ENCODE measurements around the gene CALML5. TPM values are rescaled to one million over a fixed set of nuclear protein-coding genes. Genes with fewer than 3 reads are reported as not detected.

The CALML5 gene
- total and polyA plus RNA-seq, 2 of the 4 experiments (the other 2 are of a cell fraction): not detected

- no CpG with 5 or more reads among the region's 1 CpG for WGBS, 2 experiments (ENCODE audit: extremely low coverage in 2 of 2, insufficient read length in 1 of 2)
- H3K27ac ChIP-seq (ENCODE audit: insufficient read depth, low read length): no peak overlapping the region
- peaks cover 26% of the 10 kb centered on the region for H3K4me1 ChIP-seq (ENCODE audit: control insufficient read depth, insufficient read depth, low read length)
- no peak overlapping the region for H2AK9ac ChIP-seq (replicated peaks; ENCODE audit: low read depth, low read length, poor library complexity)
- H3K4ac ChIP-seq (ENCODE audit: low read depth, low read length): no peak overlapping the region
- no peaks in the 10 kb centered on the region for H4K20me1 ChIP-seq (ENCODE audit: insufficient read depth, low read length)
- intact Hi-C loops (cut with micrococcal nuclease) (no loop called here), dilution Hi-C loops (cut with HindIII; ENCODE audit: low sequenced_read_pairs, unreplicated experiment) (no loop called here), in situ Hi-C loops (cut with MboI; ENCODE audit: low sequenced_read_pairs) (no loop called here)
- ATAC-seq (ENCODE audit: low read depth) (no peak), DNase-seq (no peak)
- peaks cover 7% of the 10 kb centered on the region; the same call in 1 of the 2 replicates for H3K9me3 ChIP-seq (ENCODE audit: control insufficient read depth, insufficient read depth, low read length)
- H3K18ac ChIP-seq (ENCODE audit: low read depth, low read length): no peak overlapping the region
- H2BK20ac ChIP-seq (ENCODE audit: low read depth, low read length): no peak overlapping the region
- peaks cover 18% of the 10 kb centered on the region for H3K9me1 ChIP-seq (ENCODE audit: insufficient read depth, low read length)
- H3K27me3 ChIP-seq (ENCODE audit: control insufficient read depth, insufficient read depth, low read length): no peaks in the 10 kb centered on the region
- no peak overlapping the region for H4K5ac ChIP-seq (ENCODE audit: low read depth, low read length)
- H3K4me3 ChIP-seq (ENCODE audit: insufficient read depth, low read depth, low read length): no peak overlapping the region
- TF ChIP-seq RFX5 (IDR thresholded peaks at IDR 0.05; ENCODE audit: low read depth, low read length): no peak
- TF ChIP-seq BHLHE40 (IDR thresholded peaks at IDR 0.05; ENCODE audit: low read depth, low read length): no peak
- TF ChIP-seq CTCF (conservative IDR thresholded peaks at IDR 0.05; ENCODE audit: low read depth, low read length): no peak
- no peak for TF ChIP-seq MXI1 (IDR thresholded peaks at IDR 0.05; ENCODE audit: borderline replicate concordance, low read depth, low read length)
- TF ChIP-seq POLR2A (IDR thresholded peaks at IDR 0.05; ENCODE audit: low read depth, low read length): no peak
- no peak for TF ChIP-seq CHD1 (IDR thresholded peaks at IDR 0.05; ENCODE audit: low read depth, low read length)
- TF ChIP-seq CEBPB (IDR thresholded peaks at IDR 0.05; ENCODE audit: low read depth, low read length): no peak
- no peak for TF ChIP-seq MAFK (IDR thresholded peaks at IDR 0.05; ENCODE audit: low read depth, low read length)
- TF ChIP-seq USF2 (IDR thresholded peaks at IDR 0.05; ENCODE audit: low read depth, low read length): no peak
- TF ChIP-seq RAD21 (IDR thresholded peaks at IDR 0.05; ENCODE audit: low read length): no peak
- TF ChIP-seq MAZ (IDR thresholded peaks at IDR 0.05; ENCODE audit: borderline replicate concordance, low read depth, low read length): no peak
- no peak for TF ChIP-seq ELK1 (IDR thresholded peaks at IDR 0.05; ENCODE audit: borderline replicate concordance, low read depth, low read length)
- TF ChIP-seq RCOR1 (IDR thresholded peaks at IDR 0.05; ENCODE audit: insufficient replicate concordance, low read length): no peak
- TF ChIP-seq SMC3 (IDR thresholded peaks at IDR 0.05; ENCODE audit: low read depth, low read length): no peak
- TF ChIP-seq FOS (IDR thresholded peaks at IDR 0.05; ENCODE audit: low read depth, low read length): no peak
- H3K4me2 ChIP-seq (ENCODE audit: low read depth, low read length): no peak overlapping the region
- no peak overlapping the region for H3K14ac ChIP-seq (replicated peaks; ENCODE audit: low read depth, low read length)
- no peak overlapping the region for H3K23ac ChIP-seq (ENCODE audit: low read depth, low read length)
- peaks cover 0 to 13% of the 10 kb centered on the region in 2 experiments; a peak in 2 of 4 replicates for H3K79me1 ChIP-seq (ENCODE audit: low read depth in 1 of 2, low read length in 2 of 2)
- CTCF ChIA-PET: no interaction called here
- POLR2A ChIA-PET (ENCODE audit: unreplicated experiment): no interaction called here
- no peak overlapping the region for H3K56ac ChIP-seq (ENCODE audit: extremely low read depth, insufficient read depth, low read length)
- BruUV-seq (replicated peaks): no TSS peak
- H2AK5ac ChIP-seq (ENCODE audit: low read depth, low read length): no peak overlapping the region
- no peak overlapping the region for H3K9ac ChIP-seq (ENCODE audit: low read depth, low read length)
- H2BK5ac ChIP-seq (ENCODE audit: low read depth, low read length, poor library complexity, severe bottlenecking): no peak overlapping the region
- no peak overlapping the region for H2AFZ ChIP-seq (replicated peaks; ENCODE audit: low read length, poor library complexity)
- H3K36me3 ChIP-seq (ENCODE audit: control insufficient read depth, insufficient read depth, low read length): no peaks in the 10 kb centered on the region
- no peak overlapping the region for H2BK120ac ChIP-seq (ENCODE audit: low read depth, low read length)
- no peak overlapping the region for H4K8ac ChIP-seq (ENCODE audit: low read depth in 2 of 2, low read length in 2 of 2)
- H4K91ac ChIP-seq (ENCODE audit: insufficient read depth, low read depth, low read length): no peak overlapping the region
- H2BK15ac ChIP-seq (ENCODE audit: low read depth, low read length): no peak overlapping the region
These were observed 42.7 kb upstream of the CALML5 start for GRCh38 chr10:5542100-5542499.

Data from IMR-90 (cell line).